Central memory CD4-positive, alpha-beta T cell (primary cell): ENCODE measurements around the gene ACVR1B.

Experiments used
- DNase-seq: peaks from one replicate; pipeline ENCODE4 v3.0.0; 2022
- total RNA-seq, 3 experiments: gene quantifications; one replicate each; lab custom pipeline; 2026; lab: John Stamatoyannopoulos, UW

Gene ACVR1B
- 9.5 to 25.3 (median 22.4) reads per million in 3 experiments for total RNA-seq

- peak; percentile 88 for DNase-seq
Observed at GRCh38 chr12:51951199-51951842, at the start of gene ACVR1B. TSS of gene ACVR1B (plus strand) at chr12:51951699. CDS start at chr12:51951744, 45 bp downstream.

- no peak for DNase-seq
Observed at GRCh38 chr12:51901881-51902280, 49.6 kb upstream of the ACVR1B start.

- no peak for DNase-seq
Observed at GRCh38 chr12:51904951-51905470, 46.5 kb upstream of the ACVR1B start.

GRCh38 chr12:51905471-51906429, 45.7 kb upstream of the ACVR1B start:
- DNase-seq: no peak

GRCh38 chr12:51906430-51907082, 44.9 kb upstream of the ACVR1B start:
- no peak for DNase-seq

GRCh38 chr12:51907083-51907855, 44.2 kb upstream of the ACVR1B start, which contains the start of gene ACVRL1:
TSS of gene ACVRL1 (plus strand) at chr12:51907504. CDS start at chr12:51912475, 4,971 bp downstream.
- DNase-seq: no peak

GRCh38 chr12:51907856-51908425, 43.6 kb upstream of the ACVR1B start:
- DNase-seq: no peak

- no peak for DNase-seq
Observed at GRCh38 chr12:51908876-51909592, 42.5 kb upstream of the ACVR1B start.

- DNase-seq: no peak
Observed at GRCh38 chr12:51910168-51910567, 41.3 kb upstream of the ACVR1B start.

- no peak for DNase-seq
Observed at GRCh38 chr12:51910691-51911090, 40.8 kb upstream of the ACVR1B start.

GRCh38 chr12:51911307-51911706, 40.2 kb upstream of the ACVR1B start:
- no peak for DNase-seq

GRCh38 chr12:51911788-51912711, 39.4 kb upstream of the ACVR1B start:
- no peak for DNase-seq

GRCh38 chr12:51913071-51914033, 38.1 kb upstream of the ACVR1B start:
- no peak for DNase-seq

- DNase-seq: no peak
Observed at GRCh38 chr12:51914034-51914923, 37.2 kb upstream of the ACVR1B start.

GRCh38 chr12:51915003-51915625, 36.4 kb upstream of the ACVR1B start:
- no peak for DNase-seq

GRCh38 chr12:51915951-51916350, 35.5 kb upstream of the ACVR1B start:
- DNase-seq: no peak

GRCh38 chr12:51917041-51917590, 34.4 kb upstream of the ACVR1B start:
- DNase-seq: no peak
